ENCODE results near the gene OLFML2B. TPM values are rescaled to one million over a fixed set of nuclear protein-coding genes. Genes with fewer than 3 reads are reported as not detected.

OLFML2B gene
- total and polyA plus RNA-seq, 2 of the 13 experiments (the other 11 are each of a cell fraction or from before 2014, with no cell fraction given): not detected

DNA sequence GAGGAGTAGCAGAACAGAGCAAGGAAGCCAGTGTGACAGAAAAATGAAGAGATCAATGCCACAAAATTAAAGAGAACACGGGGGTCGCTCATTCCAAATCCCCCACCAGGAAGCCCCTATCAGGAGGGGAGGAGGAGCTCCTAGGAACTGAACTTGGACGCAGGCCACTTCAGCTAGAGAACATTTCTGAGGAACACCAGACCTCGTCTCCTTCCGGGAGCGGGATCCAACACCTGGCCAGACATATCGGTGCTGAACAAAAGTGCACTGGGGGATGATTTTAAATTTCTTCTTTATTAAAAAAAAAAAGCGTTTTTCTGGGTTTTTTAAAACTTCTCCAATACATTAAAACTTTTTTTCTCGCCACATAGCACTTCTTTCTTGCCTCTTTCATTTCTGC lies 40.8 kb downstream of the OLFML2B start:
- CTCF ChIA-PET (ENCODE audit: low intra/inter-chr PET ratio, low total read pairs): no interaction called here
- intact Hi-C loops (cut with micrococcal nuclease; ENCODE audit: unreplicated experiment): no loop called here
- no peak for DNase-seq (ENCODE audit: low spot score)
- POLR2A ChIA-PET: no interaction called here
- H3K9me3 ChIP-seq (ENCODE audit: low read length): no peaks in the 10 kb centered on the region
- no peaks in the 10 kb centered on the region for H4K20me1 ChIP-seq (ENCODE audit: insufficient read depth, low read length)
- 46% methylated on average over 9 of the region's 9 CpGs for WGBS (ENCODE audit: low lambda C conversion rate)
- no peak overlapping the region for H3K4me2 ChIP-seq (ENCODE audit: low read depth, low read length)
- no peak for TF ChIP-seq SAP130 (CRISPR knock-in tag; IDR thresholded peaks at IDR 0.05; ENCODE audit: low read depth)
- TF ChIP-seq, protein P1, sequence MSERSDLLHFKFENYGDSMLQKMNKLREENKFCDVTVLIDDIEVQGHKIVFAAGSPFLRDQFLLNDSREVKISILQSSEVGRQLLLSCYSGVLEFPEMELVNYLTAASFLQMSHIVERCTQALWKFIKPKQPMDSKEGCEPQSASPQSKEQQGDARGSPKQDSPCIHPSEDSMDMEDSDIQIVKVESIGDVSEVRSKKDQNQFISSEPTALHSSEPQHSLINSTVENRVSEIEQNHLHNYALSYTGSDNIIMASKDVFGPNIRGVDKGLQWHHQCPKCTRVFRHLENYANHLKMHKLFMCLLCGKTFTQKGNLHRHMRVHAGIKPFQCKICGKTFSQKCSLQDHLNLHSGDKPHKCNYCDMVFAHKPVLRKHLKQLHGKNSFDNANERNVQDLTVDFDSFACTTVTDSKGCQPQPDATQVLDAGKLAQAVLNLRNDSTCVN (CRISPR knock-in tag; IDR thresholded peaks at IDR 0.05; ENCODE audit: borderline replicate concordance): no peak
- TF ChIP-seq, protein P2, sequence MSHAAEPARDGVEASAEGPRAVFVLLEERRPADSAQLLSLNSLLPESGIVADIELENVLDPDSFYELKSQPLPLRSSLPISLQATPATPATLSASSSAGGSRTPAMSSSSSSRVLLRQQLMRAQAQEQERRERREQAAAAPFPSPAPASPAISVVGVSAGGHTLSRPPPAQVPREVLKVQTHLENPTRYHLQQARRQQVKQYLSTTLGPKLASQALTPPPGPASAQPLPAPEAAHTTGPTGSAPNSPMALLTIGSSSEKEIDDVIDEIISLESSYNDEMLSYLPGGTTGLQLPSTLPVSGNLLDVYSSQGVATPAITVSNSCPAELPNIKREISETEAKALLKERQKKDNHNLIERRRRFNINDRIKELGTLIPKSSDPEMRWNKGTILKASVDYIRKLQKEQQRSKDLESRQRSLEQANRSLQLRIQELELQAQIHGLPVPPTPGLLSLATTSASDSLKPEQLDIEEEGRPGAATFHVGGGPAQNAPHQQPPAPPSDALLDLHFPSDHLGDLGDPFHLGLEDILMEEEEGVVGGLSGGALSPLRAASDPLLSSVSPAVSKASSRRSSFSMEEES (CRISPR knock-in tag; IDR thresholded peaks at IDR 0.05): no peak
- TF ChIP-seq ZNF720 (CRISPR knock-in tag; IDR thresholded peaks at IDR 0.05): no peak
- no peak for TF ChIP-seq NFKBIZ (CRISPR knock-in tag; IDR thresholded peaks at IDR 0.05)
- no peaks in the 10 kb centered on the region for H3K4me1 ChIP-seq (ENCODE audit: insufficient read depth, low read length)
- no TSS peak for BruUV-seq (replicated peaks)
- H3K27ac ChIP-seq (ENCODE audit: extremely low read length, insufficient read depth, low read length): no peak overlapping the region
- H3K79me2 ChIP-seq (ENCODE audit: insufficient read depth, low read length): no peaks in the 10 kb centered on the region
- no peak overlapping the region for H3K9ac ChIP-seq (ENCODE audit: insufficient read depth, low read depth, low read length)
- ATAC-seq: no peak
- H2AFZ ChIP-seq (ENCODE audit: low read length): no peak overlapping the region
- FAIRE-seq: no peak
- H3K36me3 ChIP-seq (replicated peaks in 1 of 2; ENCODE audit: control insufficient read depth in 1 of 2, insufficient read depth in 2 of 2, low read length in 2 of 2): no peaks in the 10 kb centered on the region
- in situ Hi-C loops (cut with HindIII; ENCODE audit: extremely low pct_ligation_motif_present, low pct_unique_long_range_greater_than_20kb): no loop called here
- no peak overlapping the region for H3K4me3 ChIP-seq (replicated peaks in 1 of 3; ENCODE audit: insufficient read depth in 1 of 3, low read depth in 2 of 3, low read length in 3 of 3)
- peaks cover 0 to 34% of the 10 kb centered on the region in 2 experiments; a peak in 4 of 5 replicates for H3K27me3 ChIP-seq (ENCODE audit: control insufficient read depth in 1 of 2, insufficient read depth in 2 of 2, low read length in 2 of 2)

DNA sequence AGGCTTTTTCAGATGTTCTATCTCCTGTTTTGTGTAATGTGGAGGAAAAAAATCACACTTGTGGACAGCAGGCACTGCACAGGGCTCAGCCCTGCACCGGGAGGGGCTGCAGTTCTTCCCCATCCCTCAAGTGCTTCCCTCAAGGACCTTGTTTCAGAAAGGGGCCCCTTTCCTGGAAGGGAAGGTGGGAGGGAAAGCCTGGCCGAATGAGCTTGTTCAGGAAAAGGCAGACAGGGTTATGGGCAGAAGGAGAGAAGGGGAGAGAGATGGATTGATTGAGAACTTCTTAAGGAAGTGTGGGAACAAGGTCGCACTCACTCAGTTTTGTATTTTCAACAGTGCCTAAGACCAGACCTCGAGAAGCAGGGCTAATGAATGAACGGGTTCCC lies 41.2 kb downstream of the OLFML2B start:
- H3K4me1 ChIP-seq (ENCODE audit: insufficient read depth, low read length): no peaks in the 10 kb centered on the region
- DNase-seq (ENCODE audit: low spot score): no peak
- H3K4me2 ChIP-seq (ENCODE audit: low read depth, low read length): no peak overlapping the region
- in situ Hi-C loops (cut with HindIII; ENCODE audit: extremely low pct_ligation_motif_present, low pct_unique_long_range_greater_than_20kb): no loop called here
- TF ChIP-seq NCOA1 (CRISPR knock-in tag; IDR thresholded peaks at IDR 0.05): no peak
- no peak for TF ChIP-seq ZFY (CRISPR knock-in tag; IDR thresholded peaks at IDR 0.05)
- TF ChIP-seq, protein P3, sequence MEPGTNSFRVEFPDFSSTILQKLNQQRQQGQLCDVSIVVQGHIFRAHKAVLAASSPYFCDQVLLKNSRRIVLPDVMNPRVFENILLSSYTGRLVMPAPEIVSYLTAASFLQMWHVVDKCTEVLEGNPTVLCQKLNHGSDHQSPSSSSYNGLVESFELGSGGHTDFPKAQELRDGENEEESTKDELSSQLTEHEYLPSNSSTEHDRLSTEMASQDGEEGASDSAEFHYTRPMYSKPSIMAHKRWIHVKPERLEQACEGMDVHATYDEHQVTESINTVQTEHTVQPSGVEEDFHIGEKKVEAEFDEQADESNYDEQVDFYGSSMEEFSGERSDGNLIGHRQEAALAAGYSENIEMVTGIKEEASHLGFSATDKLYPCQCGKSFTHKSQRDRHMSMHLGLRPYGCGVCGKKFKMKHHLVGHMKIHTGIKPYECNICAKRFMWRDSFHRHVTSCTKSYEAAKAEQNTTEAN (CRISPR knock-in tag; conservative IDR thresholded peaks at IDR 0.05): no peak
- TF ChIP-seq, protein P4, sequence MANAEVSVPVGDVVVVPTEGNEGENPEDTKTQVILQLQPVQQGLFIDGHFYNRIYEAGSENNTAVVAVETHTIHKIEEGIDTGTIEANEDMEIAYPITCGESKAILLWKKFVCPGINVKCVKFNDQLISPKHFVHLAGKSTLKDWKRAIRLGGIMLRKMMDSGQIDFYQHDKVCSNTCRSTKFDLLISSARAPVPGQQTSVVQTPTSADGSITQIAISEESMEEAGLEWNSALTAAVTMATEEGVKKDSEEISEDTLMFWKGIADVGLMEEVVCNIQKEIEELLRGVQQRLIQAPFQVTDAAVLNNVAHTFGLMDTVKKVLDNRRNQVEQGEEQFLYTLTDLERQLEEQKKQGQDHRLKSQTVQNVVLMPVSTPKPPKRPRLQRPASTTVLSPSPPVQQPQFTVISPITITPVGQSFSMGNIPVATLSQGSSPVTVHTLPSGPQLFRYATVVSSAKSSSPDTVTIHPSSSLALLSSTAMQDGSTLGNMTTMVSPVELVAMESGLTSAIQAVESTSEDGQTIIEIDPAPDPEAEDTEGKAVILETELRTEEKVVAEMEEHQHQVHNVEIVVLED (CRISPR knock-in tag; IDR thresholded peaks at IDR 0.05; ENCODE audit: borderline replicate concordance): no peak
- no peak for TF ChIP-seq ZNF724P (CRISPR knock-in tag; IDR thresholded peaks at IDR 0.05; ENCODE audit: borderline replicate concordance)
- no peak for ATAC-seq
- H3K27me3 ChIP-seq (ENCODE audit: control insufficient read depth in 1 of 2, insufficient read depth in 2 of 2, low read length in 2 of 2): peaks cover 0 to 38% of the 10 kb centered on the region in 2 experiments; a peak in 4 of 5 replicates
- H3K79me2 ChIP-seq (ENCODE audit: insufficient read depth, low read length): no peaks in the 10 kb centered on the region
- ChIA-PET POLR2A (no interaction called here), CTCF (ENCODE audit: low intra/inter-chr PET ratio, low total read pairs) (no interaction called here)
- no peak overlapping the region for H3K9ac ChIP-seq (ENCODE audit: insufficient read depth, low read depth, low read length)
- no peaks in the 10 kb centered on the region for H3K9me3 ChIP-seq (ENCODE audit: low read length)
- intact Hi-C loops (cut with micrococcal nuclease; ENCODE audit: unreplicated experiment): no loop called here
- no peak for FAIRE-seq
- no TSS peak for BruUV-seq (replicated peaks)
- H2AFZ ChIP-seq (ENCODE audit: low read length): no peak overlapping the region
- H3K36me3 ChIP-seq (replicated peaks in 1 of 2; ENCODE audit: control insufficient read depth in 1 of 2, insufficient read depth in 2 of 2, low read length in 2 of 2): no peaks in the 10 kb centered on the region
- H3K4me3 ChIP-seq (replicated peaks in 1 of 3; ENCODE audit: insufficient read depth in 1 of 3, low read depth in 2 of 3, low read length in 3 of 3): no peak overlapping the region
- H4K20me1 ChIP-seq (ENCODE audit: insufficient read depth, low read length): no peaks in the 10 kb centered on the region
- no peak overlapping the region for H3K27ac ChIP-seq (ENCODE audit: extremely low read length, insufficient read depth, low read length)
- 3% methylated on average over 5 of the region's 5 CpGs for WGBS (ENCODE audit: low lambda C conversion rate)
